Ishikawa (cell line): ENCODE measurements around the gene TBC1D12.

Experiments used
- CEBPB ChIP-seq: IDR thresholded peaks from 2 replicates; pipeline ENCODE4 v1.6.1; 2012
- EGR1 ChIP-seq: IDR thresholded peaks from 2 replicates; pipeline ENCODE4 v1.6.1; 2012
- TAF1 ChIP-seq: IDR thresholded peaks from 2 replicates; pipeline ENCODE4 v1.6.1; 2012; ENCODE audit warnings: low read depth, mild to moderate bottlenecking
- TF ChIP-seq, protein P1 (sequence below): IDR thresholded peaks from 2 replicates; pipeline ENCODE4 v1.6.1; 2012

DNA sequence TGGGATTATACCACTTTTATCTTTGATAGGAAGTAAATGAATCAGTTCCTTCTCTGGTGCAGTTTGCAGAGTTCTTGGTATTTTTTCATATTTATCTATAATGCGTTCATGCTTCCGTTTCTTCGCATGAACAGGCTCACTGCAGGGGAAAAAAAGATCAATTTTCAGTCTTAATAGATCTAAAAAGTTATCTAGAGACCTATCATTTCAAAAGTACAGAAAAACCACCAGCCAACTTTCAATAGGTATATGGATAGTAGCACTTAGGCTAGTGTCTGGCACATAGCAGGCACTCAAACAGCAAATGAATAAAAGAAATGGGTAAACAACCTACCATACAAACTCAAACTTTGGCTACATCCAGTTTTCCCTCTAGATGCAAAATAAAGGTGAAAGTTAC lies 45.1 kb upstream of the TBC1D12 start:
- TF ChIP-seq, protein P1, sequence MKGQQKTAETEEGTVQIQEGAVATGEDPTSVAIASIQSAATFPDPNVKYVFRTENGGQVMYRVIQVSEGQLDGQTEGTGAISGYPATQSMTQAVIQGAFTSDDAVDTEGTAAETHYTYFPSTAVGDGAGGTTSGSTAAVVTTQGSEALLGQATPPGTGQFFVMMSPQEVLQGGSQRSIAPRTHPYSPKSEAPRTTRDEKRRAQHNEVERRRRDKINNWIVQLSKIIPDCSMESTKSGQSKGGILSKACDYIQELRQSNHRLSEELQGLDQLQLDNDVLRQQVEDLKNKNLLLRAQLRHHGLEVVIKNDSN, result no peak
- TF ChIP-seq TAF1, result no peak
- no peak for TF ChIP-seq EGR1
- no peak for TF ChIP-seq CEBPB
